Small intestine (tissue), 16 donors: ENCODE measurements around the gene CMC4. TPM values are rescaled to one million over a fixed set of nuclear protein-coding genes. Genes with fewer than 3 reads are reported as not detected.

Experiments
- DNase-seq, 2 donors: peaks; one replicate each; pipeline versions ENCODE4 v3.0.0 to v3.0.0-alpha.2; 2013
- FAIRE-seq: peaks from 2 replicates; lab custom pipeline; 2012; peaks lifted over from hg19 to GRCh38; lab: Jason Lieb, UNC
- H3K27ac ChIP-seq, 3 donors: one replicate each; pipeline ENCODE4 v1.5.1; 2013; ENCODE audit warnings: low read length in 2 of 3, mild to moderate bottlenecking in 2 of 3, control low read depth in 1 of 3, inconsistent platforms in 1 of 3, low read depth in 1 of 3, moderate library complexity in 1 of 3
- H3K27me3 ChIP-seq, 3 donors: one replicate each; pipeline ENCODE4 v1.6.1; 2013; ENCODE audit warnings: low read length in 3 of 3, inconsistent platforms in 1 of 3; ENCODE audit not compliant: control insufficient read depth in 3 of 3, insufficient read depth in 3 of 3
- H3K36me3 ChIP-seq, 3 donors: one replicate each; pipeline ENCODE4 v1.6.1; 2013; ENCODE audit warnings: low read length in 3 of 3, inconsistent platforms in 1 of 3, low read depth in 1 of 3, mild to moderate bottlenecking in 1 of 3, moderate library complexity in 1 of 3; ENCODE audit not compliant: control insufficient read depth in 3 of 3, insufficient read depth in 2 of 3
- H3K4me1 ChIP-seq, 3 donors: one replicate each; pipeline ENCODE4 v1.6.1; 2013; ENCODE audit warnings: low read length in 2 of 3, inconsistent platforms in 1 of 3, low read depth in 1 of 3, mild to moderate bottlenecking in 1 of 3, moderate library complexity in 1 of 3; ENCODE audit not compliant: control insufficient read depth in 3 of 3, insufficient read depth in 2 of 3
- H3K4me3 ChIP-seq, 3 donors: one replicate each; pipeline ENCODE4 v1.5.1; 2013; ENCODE audit warnings: low read length in 3 of 3, control low read depth in 1 of 3, inconsistent platforms in 1 of 3, low read depth in 1 of 3, mild to moderate bottlenecking in 1 of 3, moderate library complexity in 1 of 3
- H3K9me3 ChIP-seq, 2 donors: one replicate each; pipeline ENCODE4 v1.6.1; 2013; ENCODE audit warnings: low read depth in 1 of 2, low read length in 1 of 2; ENCODE audit not compliant: control insufficient read depth in 2 of 2, insufficient read depth in 1 of 2
- WGBS, 3 donors: extraction: QIAGEN DNeasy Blood & Tissue Kit; methylation state at CpG; one replicate each; pipeline ENCODE4 v1.1.7; 2013; 5-methylcytosine and 5-hydroxymethylcytosine counted together
- long read RNA-seq, 10 donors: transcript quantifications; one replicate each; lab custom pipeline, GENCODE V29; 2026
- polyA plus RNA-seq, 4 donors: library from polyadenylated mRNA; stranded (reverse) in 3 of 4; unstranded in 1 of 4; fragments of 200-250 nt in 3 of 4; fragments of 120-200 nt in 1 of 4; gene quantifications; one replicate each; pipeline versions ENCODE4 v1.2.1 to v1.2.3, GENCODE V29; 2013
- donor health status: healthy with polysubstance abuse.
- donor health status: control.
- donor health status: control.
- donor health status: Bipolar disorder and iron deficiency.
- donor health status: healthy.

CMC4 gene, protein sequence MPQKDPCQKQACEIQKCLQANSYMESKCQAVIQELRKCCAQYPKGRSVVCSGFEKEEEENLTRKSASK
- polyA plus RNA-seq = 10 to 100 TPM in 3 of 4 donors, 1 to 10 TPM in 1; 9.3 to 17.3 (median 12.9) TPM
- long read RNA-seq, donor 1, transcript CMC4-202 (3 exons, 1,107 nt) = major isoform, 10 of 11 reads
- long read RNA-seq, donor 1, partial matches to known transcripts = 0 of 11 reads
- long read RNA-seq, donor 1, other reads (novel, unspliced or antisense) = 0 of 11 reads
- long read RNA-seq, donor 2, partial matches to known transcripts = 0 of 1 reads
- long read RNA-seq, donor 2, other reads (novel, unspliced or antisense) = 0 of 1 reads
- long read RNA-seq, donor 3, transcript CMC4-202 (3 exons, 1,107 nt) = major isoform, 10 of 10 reads
- long read RNA-seq, donor 3, partial matches to known transcripts = 0 of 10 reads
- long read RNA-seq, donor 3, other reads (novel, unspliced or antisense) = 0 of 10 reads
- long read RNA-seq, donor 4 = 0 reads
- long read RNA-seq, donor 5, partial matches to known transcripts = 0 of 2 reads
- long read RNA-seq, donor 5, other reads (novel, unspliced or antisense) = 0 of 2 reads
- long read RNA-seq, donor 6, transcript CMC4-202 (3 exons, 1,107 nt) = major isoform, 8 of 8 reads
- long read RNA-seq, donor 6, partial matches to known transcripts = 0 of 8 reads
- long read RNA-seq, donor 6, other reads (novel, unspliced or antisense) = 0 of 8 reads
- long read RNA-seq, donor 7, transcript CMC4-202 (3 exons, 1,107 nt) = major isoform, 33 of 40 reads
- long read RNA-seq, donor 7, partial matches to known transcripts = 0 of 40 reads
- long read RNA-seq, donor 7, other reads (novel, unspliced or antisense) = 7 of 40 reads
- long read RNA-seq, donor 8, partial matches to known transcripts = 0 of 2 reads
- long read RNA-seq, donor 8, other reads (novel, unspliced or antisense) = 0 of 2 reads
- long read RNA-seq, donor 9, partial matches to known transcripts = 0 of 2 reads
- long read RNA-seq, donor 9, other reads (novel, unspliced or antisense) = 0 of 2 reads
- long read RNA-seq, donor 10, transcript CMC4-202 (3 exons, 1,107 nt) = major isoform, 10 of 15 reads
- long read RNA-seq, donor 10, partial matches to known transcripts = 5 of 15 reads
- long read RNA-seq, donor 10, other reads (novel, unspliced or antisense) = 0 of 15 reads

DNA sequence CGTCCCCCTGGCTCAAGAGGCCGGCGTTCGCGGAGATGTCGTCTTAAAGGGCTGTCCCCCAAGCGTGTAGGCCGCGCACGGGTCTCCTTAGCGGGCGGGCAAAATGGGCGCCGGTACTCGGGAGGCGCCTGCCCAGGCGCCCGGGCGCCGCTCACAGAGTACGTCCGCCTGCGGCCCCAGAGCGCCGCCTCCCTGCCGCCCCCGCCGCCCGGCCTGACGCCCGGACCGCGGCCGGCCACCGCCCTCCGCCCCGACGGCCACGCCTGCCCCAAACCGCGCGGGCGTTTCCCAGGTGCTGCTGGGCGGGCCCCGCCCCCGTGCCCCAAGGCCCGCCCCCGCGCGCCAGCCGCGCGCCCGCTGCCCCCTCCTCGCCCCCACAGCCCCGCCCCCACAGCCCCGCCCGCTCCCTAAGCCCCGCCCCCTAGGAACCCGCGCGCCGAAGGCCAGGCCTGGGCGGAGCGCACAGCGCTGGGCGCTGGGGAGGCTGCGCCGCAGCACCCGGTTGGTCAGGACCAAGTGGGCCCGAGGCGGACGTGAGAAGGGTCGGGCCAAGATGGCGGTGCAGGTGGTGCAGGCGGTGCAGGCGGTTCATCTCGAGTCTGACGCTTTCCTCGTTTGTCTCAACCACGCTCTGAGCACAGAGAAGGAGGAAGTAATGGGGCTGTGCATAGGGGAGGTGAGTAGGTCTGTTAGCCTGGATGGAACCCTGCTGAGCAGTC is at the start of gene CMC4, which contains the start of the genes BRCC3 and MTCP1:
TSS of gene CMC4 (minus strand) at position 162 of the 719 bp plus-strand sequence. CDS start 7,113 bp downstream, outside the sequence.
TSS of gene BRCC3 (plus strand) at position 534 of the 719 bp plus-strand sequence. CDS start at position 554, 20 bp downstream.
TSS of gene MTCP1 (minus strand) at position 162 of the 719 bp plus-strand sequence. CDS start 5,126 bp downstream, outside the sequence.
- Histone ChIP-seq H3K9me3 (no peaks in the 10 kb centered on the region), H3K36me3 (peaks cover 0 to 2% (median 0%) of the 10 kb centered on the region in 3 donors), H3K27ac (peak within 1 kb of the TSS; percentile 74 to 94 (median 84)), H3K4me1 (no peaks in the 10 kb centered on the region), H3K27me3 (no peaks in the 10 kb centered on the region), H3K4me3 (peak within 1 kb of the TSS; percentile 60 to 87 (median 69))
- WGBS, 3 donors = 1 to 40% (median 10%) methylated on average over 33 to 79 of the region's 81 CpGs
- DNase-seq (peak; percentile 78 to 88), FAIRE-seq (no peak)

DNA sequence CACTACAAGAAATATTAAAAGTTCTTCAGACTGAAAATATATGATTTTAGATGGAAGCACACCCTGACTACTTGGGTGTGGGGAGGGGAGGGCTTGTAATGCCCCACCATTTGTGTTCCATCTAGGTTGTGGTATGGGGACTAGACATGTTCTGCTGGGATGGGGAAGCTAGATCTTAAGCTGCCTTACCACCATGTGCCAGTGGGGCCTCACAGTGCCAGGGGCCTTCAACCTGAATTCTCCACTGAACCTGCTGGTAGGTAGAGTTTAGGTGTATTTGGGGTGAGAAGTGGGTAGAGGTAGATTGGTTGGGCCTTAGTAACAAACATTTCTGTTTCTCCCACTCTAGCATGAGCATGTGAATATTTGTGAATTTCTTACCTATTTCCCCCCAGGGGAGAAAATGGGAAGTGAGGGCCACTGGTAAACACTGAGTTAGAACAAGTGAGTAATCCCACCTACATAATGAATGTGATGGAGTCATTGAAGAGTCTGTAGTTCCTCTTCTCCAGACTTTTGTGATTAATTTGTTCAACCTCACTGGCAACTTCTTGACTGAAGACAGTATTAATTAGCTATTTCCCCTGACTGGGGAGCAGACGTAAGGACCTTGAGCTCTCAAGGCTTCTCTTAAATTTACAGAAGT is 44.4 kb upstream of the CMC4 start:
- H3K27ac ChIP-seq = no peak overlapping the region
- DNase-seq (no peak), FAIRE-seq (no peak)
- H3K9me3 ChIP-seq = no peaks in the 10 kb centered on the region
- no peak overlapping the region for H3K4me3 ChIP-seq
- 79 to 100% (median 91%) methylated on average over 1 of the region's 1 CpG for WGBS, 3 donors
- no peaks in the 10 kb centered on the region for H3K4me1 ChIP-seq
- H3K36me3 ChIP-seq = peaks cover 0 to 2% (median 0%) of the 10 kb centered on the region in 3 donors
- no peaks in the 10 kb centered on the region for H3K27me3 ChIP-seq

DNA sequence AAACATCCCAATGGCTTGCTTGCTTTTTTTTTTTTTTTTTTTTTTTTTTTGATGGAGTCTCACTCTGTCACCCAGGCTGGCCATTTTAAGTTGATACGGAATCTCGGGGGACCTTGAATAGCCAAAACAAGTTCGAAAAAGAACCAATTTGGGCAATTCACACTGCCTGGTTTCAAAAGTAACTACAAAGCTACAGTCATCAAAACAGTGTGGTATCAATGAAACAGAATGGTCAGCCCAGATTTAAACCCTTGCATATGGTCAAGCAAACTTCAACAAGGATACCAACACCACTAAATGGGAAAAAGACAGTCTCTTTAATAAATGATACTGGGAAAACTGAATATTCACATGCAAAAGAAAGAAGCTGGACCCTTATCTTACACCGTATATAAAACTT is 42.2 kb upstream of the CMC4 start:
- DNase-seq (no peak), FAIRE-seq (no peak)
- no peaks in the 10 kb centered on the region for H3K9me3 ChIP-seq
- no peak overlapping the region for H3K4me3 ChIP-seq
- H3K4me1 ChIP-seq = no peaks in the 10 kb centered on the region
- H3K36me3 ChIP-seq = no peaks in the 10 kb centered on the region
- 87 to 99% (median 99%) methylated on average over 4 of the region's 4 CpGs for WGBS, 3 donors
- no peak overlapping the region for H3K27ac ChIP-seq
- H3K27me3 ChIP-seq = no peaks in the 10 kb centered on the region

DNA sequence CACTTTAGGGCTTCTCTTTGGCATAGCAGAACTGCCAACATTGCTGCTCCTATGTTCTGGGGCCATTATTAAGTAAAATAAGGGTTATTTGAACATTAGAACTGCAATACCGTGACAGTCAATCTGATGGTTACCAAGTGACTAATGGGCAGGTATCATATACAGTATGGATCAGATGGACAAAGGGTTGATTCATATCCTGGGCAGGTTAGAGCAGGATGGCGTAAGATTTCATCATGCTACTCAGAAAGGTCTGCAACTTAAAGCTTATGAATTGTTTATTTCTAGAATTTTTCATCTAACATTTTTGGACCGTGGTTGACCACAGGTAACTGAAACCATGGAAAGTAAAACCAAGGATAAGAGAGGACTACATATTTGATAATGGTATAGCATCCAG is 41.2 kb upstream of the CMC4 start:
- WGBS, 3 donors = 80 to 95% (median 95%) methylated on average over 3 of the region's 3 CpGs
- no peak for FAIRE-seq
- no peak overlapping the region for H3K4me3 ChIP-seq
- H3K4me1 ChIP-seq = no peaks in the 10 kb centered on the region
- DNase-seq = no peak
- no peak overlapping the region for H3K27ac ChIP-seq
- no peaks in the 10 kb centered on the region for H3K27me3 ChIP-seq
- H3K36me3 ChIP-seq = no peaks in the 10 kb centered on the region
- H3K9me3 ChIP-seq = no peaks in the 10 kb centered on the region

DNA sequence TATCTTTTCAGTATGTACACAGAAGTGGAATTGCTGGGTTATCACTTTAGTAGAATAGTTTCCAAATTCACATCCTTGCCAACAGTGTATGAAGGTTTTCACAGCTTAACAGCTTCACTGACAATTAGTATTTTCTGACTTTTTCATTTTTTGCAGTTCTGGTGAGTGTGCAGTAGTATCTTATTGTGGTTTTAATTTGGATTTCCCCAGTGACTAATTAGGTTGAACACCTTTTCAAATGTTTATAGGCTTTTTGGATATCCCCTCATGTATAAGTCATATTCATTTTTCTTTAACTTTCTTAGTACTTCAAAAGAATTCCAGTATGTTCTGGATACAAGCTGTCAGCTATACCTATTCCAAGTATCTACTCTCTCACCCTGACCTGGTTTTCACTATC is 37.5 kb upstream of the CMC4 start:
- no peaks in the 10 kb centered on the region for H3K4me1 ChIP-seq
- H3K9me3 ChIP-seq = no peaks in the 10 kb centered on the region
- H3K27me3 ChIP-seq = no peaks in the 10 kb centered on the region
- DNase-seq (no peak), FAIRE-seq (no peak)
- H3K27ac ChIP-seq = no peak overlapping the region
- H3K36me3 ChIP-seq = peaks cover 0 to 2% (median 0%) of the 10 kb centered on the region in 3 donors
- no peak overlapping the region for H3K4me3 ChIP-seq

DNA sequence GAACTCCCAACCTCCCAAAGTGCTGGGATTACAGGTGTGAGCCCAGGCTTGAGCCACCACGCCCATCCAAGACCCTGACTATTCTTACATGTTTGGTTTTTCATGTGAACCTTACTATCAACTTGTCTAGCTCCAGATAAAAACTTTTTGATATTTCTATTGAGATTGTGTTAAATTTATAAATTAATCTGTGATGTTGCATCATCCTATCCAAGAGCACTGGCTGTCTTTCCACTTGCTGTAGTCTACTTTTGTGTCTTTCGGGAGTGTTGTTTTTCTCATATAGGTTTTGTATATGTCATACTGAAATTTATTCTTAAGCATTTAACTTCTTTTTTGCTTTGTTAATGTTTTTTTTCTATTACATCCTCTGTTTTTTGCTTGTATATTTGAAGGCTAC is 35.0 kb upstream of the CMC4 start:
- H3K27me3 ChIP-seq = no peaks in the 10 kb centered on the region
- H3K4me1 ChIP-seq = no peaks in the 10 kb centered on the region
- H3K27ac ChIP-seq = no peak overlapping the region
- no peak for FAIRE-seq
- H3K9me3 ChIP-seq = no peaks in the 10 kb centered on the region
- no peak overlapping the region for H3K4me3 ChIP-seq
- DNase-seq = no peak
- peaks cover 0 to 3% (median 0%) of the 10 kb centered on the region in 3 donors for H3K36me3 ChIP-seq
- WGBS, 3 donors = 85 to 100% (median 98%) methylated on average over 2 of the region's 2 CpGs

DNA sequence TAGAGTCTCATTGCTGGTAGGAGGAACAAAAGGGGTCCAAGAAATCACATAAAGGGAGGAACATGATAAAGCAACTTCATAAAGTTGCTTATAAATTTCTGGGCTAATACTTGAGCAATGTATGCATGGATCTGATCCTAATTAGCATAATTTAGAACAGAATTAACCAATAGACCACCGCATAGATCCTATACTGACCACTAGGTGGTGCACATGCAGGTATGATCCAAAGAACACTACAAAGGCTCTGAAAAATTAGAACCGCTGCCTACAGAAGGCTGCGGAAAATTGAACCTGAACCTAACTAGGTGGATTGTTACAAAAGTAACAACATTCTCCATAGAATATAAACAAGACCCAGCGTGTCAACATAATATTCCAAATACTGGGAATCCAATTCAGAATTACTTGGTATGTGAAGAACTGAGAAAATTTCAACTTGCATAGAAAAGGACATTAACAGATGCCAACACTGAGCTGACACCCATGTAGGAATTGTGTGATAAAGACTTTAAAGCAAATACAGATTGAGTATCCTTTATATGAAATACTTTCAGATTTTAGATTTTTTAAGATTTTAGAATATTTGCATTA is 23.6 kb upstream of the CMC4 start:
- H3K27me3 ChIP-seq = no peaks in the 10 kb centered on the region
- 46 to 50% (median 48%) methylated on average over 4 of the region's 4 CpGs for WGBS, 3 donors
- no peak overlapping the region for H3K27ac ChIP-seq
- H3K4me3 ChIP-seq = no peak overlapping the region
- no peaks in the 10 kb centered on the region for H3K4me1 ChIP-seq
- FAIRE-seq (no peak), DNase-seq (peak; percentile 15 to 24)
- H3K9me3 ChIP-seq = no peaks in the 10 kb centered on the region
- H3K36me3 ChIP-seq = peaks cover 0 to 3% (median 0%) of the 10 kb centered on the region in 3 donors
